ENCODE data around the gene SP140.

GRCh38 chr2:230317366-230317765, 91.8 kb downstream of the SP140 start:
- TF ChIP-seq POLR2A (IDR thresholded peaks at IDR 0.05) (no peak), CTCF (IDR thresholded peaks at IDR 0.05) (no peak)
